GM12864 (cell line): Measurements from ENCODE around the gene UBA1.
"Not testable (repeated sequence)": the region's sequence is repeated elsewhere in the genome, so short reads cannot be mapped to it uniquely, and the experiment has no call there.

Experiments used
- DNase-seq: peaks from one replicate; pipeline ENCODE4 v3.0.0-alpha.2; 2011; ENCODE audit warnings: low read depth
- H3K4me3 ChIP-seq: 2 replicates; pipeline ENCODE4 v1.5.1; 2011; ENCODE audit warnings: mild to moderate bottlenecking, low read depth, low read length, control low read depth
- CTCF ChIP-seq: IDR thresholded peaks from 2 replicates; pipeline ENCODE4 v1.5.1; 2011; ENCODE audit warnings: low read depth, mild to moderate bottlenecking, moderate library complexity, low read length, control low read depth, inconsistent platforms; ENCODE audit errors: missing control alignments

Gene UBA1

GRCh38 chrX:47250017-47250347 lies 56.4 kb downstream of the UBA1 start:
- no peak for DNase-seq
- H3K4me3 ChIP-seq, result no peak overlapping the region
- TF ChIP-seq CTCF, result no peak

DNA sequence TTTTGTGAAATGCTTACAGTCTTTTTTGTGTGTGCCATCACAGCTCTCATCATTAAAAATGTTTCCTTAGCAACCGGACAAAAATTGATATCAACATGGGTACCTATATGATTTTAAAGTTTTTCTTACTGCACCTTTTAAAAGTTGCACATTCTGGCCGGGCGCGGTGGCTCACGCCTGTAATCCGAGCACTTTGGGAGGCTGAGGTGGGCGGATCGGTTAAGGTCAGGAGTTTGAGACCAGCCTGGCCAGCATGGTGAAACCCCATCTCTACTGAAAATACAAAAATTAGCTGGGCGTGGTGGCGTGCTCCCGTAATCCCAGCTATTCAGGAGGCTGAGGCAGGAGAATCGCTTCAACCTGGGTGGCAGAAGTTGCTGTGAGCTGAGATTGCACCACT lies 64.0 kb downstream of the UBA1 start:
- not testable (repeated sequence) for H3K4me3 ChIP-seq, DNase-seq
